Activated effector memory CD4-positive, alpha-beta T cell treated with anti-CD3 and anti-CD28 coated beads, Interleukin-2, amount 50 U/mL, for 16 hours (primary cell): ENCODE measurements around the gene GOLGA6L26.
"Not testable (repeated sequence)": the region's sequence is repeated elsewhere in the genome, so short reads cannot be mapped to it uniquely, and the experiment has no call there.

Source experiments
- DNase-seq: peaks from one replicate; pipeline ENCODE4 v3.0.0-alpha.2; 2020

The GOLGA6L26 gene

GRCh38 chr15:23334096-23334495 lies at the start of gene GOLGA6L26:
Gene GOLGA6L26, minus strand, starts transcription at chr15:23334196. Its CDS starts 61 bp downstream, at chr15:23334135.
- not testable (repeated sequence) for DNase-seq

GRCh38 chr15:23381192-23381591 lies 47.2 kb upstream of the GOLGA6L26 start:
- not testable (repeated sequence) for DNase-seq

- DNase-seq, result not testable (repeated sequence)
Observed at GRCh38 chr15:23380700-23381099, 46.7 kb upstream of the GOLGA6L26 start.

DNA sequence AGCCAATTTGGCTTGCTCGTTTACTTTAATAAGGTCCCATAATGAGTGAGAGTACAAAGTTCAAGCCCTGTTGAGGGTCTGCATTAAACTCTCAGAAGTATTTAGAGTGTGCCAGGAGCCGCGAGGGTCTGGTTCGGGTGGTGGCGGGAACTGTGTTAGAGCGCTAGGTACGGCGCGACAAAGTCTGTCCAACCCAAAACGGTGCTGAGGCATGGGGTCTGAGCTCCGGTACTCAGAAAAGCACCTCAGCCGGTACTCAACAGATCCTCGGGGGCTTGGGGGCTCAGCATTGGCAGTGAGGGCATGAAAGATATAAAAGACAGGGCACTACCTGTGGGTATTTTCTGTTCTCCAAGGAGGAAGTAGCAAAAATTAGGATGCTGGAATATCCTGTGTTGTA lies 45.0 kb upstream of the GOLGA6L26 start:
- not testable (repeated sequence) for DNase-seq

DNA sequence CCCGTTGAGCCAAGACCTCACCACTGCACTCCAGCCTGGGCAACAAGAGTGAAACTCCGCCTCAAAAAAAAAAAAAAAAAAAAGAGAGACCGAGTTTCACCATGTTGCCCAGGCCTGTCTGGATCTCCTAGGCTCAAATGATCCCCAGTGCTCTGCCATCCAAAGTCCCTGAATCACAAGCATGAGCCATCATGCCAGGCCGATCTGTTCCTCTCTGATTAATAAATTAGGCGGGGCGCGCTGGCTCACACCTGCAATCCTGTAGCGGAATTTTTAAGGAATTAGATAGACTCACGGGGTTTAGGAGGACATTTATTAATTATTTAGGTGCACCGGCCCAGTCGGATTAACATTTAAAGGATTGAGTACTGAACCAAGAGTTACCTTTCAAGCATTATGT lies 40.2 kb upstream of the GOLGA6L26 start:
- DNase-seq, result not testable (repeated sequence)

DNA sequence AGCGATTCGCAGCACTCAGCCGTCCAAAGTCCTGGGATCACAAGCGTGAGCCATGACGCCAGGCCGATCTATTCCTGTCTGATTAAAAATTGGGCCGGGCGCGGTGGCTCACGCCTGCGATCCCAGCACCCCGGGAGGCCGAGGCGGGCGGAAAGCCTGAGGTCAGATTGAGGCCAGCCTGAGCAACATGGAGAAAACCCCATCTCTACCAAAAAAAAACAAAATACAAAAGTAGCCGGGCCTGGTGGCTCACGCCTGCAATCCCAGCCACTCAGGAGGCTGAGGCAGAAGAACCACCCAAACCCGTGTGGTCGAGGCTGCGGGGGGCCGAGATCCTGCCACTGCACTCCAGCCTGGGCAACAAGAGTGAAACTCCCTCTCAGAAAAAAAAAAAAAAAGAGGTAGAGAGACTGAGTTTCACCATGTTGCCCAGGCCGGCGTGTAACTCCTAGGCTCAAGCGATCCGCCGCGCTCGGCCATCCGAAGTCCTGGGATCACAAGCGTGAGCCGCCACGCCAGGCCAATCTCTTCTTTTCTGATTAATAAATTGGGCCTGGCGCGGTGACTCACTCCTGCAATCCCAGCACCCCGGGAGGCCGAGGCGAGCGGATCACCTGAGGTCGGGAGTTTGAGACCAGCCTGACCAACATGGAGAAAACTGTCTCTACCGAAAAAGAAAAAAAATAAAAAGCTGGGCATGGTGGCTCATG lies 39.0 kb upstream of the GOLGA6L26 start:
- DNase-seq, result not testable (repeated sequence)

GRCh38 chr15:23372284-23372683 lies 38.3 kb upstream of the GOLGA6L26 start:
- no peak for DNase-seq

DNA sequence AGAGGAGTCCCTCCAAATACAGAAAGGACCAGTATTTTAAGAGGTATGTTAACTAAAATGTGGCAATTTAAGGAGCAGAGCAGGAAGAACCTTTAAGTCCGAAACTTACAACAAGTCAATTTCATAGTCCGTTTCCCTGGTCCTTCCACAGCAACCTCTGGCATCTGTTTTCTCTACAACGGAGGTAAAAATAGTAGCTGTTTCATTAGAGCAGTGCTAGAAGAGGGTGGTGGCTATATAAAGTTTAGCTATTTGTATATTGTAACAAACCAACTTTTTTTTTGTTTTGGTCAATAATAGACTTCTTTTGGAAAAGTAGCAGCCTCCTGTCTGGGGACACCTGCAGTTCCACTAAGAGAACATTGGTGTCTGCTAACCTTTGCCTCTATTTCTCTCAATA lies 37.9 kb upstream of the GOLGA6L26 start:
- not testable (repeated sequence) for DNase-seq

DNA sequence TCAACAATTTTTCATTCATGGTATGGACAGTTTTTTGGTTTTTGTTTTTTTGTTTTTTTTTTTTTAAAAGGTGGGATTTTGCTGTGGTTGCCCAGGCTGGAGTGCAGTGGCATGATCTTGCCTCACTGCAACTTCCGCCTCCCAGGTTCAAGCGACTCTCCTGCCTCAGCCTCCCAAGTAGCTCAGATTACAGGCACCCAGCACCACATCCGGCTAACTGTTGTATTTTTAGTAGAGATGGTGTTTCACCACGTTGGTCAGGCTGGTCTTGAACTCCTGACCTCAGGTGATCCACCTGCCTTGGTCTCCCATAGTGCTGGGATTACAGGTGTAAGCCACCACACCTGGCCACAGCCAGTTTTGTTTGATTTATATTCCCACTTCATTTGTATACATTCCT lies 37.1 kb upstream of the GOLGA6L26 start:
- not testable (repeated sequence) for DNase-seq

DNA sequence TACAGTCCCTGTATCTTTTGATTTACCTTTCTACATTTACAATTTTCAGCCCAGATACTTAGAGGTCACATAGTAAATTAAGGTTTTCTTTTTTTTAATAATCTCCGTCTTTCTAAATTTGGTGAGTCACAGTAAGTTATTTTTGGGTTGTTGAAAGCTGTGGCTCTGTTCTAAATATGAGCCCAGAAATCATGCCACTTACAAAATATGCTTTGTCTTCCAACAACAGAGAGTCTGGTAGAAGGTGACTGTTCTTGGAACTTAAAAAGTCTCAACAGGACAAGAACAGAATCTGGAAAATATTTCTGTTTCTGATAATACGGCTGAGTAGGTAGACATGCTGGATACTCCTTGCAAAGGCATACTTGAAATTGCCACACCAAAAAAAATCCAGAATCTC lies 36.6 kb upstream of the GOLGA6L26 start:
- no peak for DNase-seq

DNA sequence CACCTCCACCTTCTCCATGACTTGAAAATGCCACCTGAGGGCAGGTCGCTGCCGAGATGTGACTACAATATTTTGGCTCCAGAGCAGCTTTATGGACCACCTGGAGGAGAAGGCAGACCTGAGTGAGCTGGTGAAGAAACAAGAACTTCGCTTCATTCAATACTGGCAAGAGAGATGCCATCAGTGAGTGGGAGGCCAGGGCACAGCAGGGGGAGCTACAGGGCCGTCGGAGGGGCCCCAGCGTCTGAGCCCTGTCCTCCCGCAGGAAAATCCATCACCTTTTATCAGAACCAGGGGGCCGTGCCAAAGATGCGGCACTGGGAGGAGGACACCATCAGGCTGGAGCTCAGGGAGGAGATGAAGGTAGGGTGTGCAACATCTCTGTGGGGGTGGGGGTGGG lies 30.3 kb upstream of the GOLGA6L26 start:
- not testable (repeated sequence) for DNase-seq

- not testable (repeated sequence) for DNase-seq
Observed at GRCh38 chr15:23362622-23363021, 28.6 kb upstream of the GOLGA6L26 start.

DNA sequence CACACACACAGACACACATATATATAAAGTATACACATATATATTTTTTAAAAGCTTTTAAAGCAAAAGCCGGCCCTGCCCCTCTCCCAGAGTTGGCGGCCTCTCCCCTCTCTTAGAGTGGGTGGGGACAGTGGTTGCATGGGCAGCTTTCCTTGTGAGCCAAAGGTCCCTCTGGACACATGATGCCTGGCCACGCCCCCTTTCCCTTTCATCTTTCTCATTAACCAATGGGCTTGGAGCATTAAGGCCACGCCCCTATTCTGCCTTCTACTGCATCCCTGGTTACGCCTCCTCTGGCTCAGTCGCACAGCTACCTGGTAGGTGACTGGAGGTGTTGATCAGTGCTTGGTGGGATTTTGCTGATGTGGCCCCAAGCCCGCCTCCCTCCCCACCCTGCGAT lies 20.5 kb upstream of the GOLGA6L26 start, which contains the start of gene GOLGA8S:
GOLGA8S (plus strand) TSS at position 301 of the 400 bp plus-strand sequence; CDS start at position 363, 62 bp downstream.
- DNase-seq, result not testable (repeated sequence)

DNA sequence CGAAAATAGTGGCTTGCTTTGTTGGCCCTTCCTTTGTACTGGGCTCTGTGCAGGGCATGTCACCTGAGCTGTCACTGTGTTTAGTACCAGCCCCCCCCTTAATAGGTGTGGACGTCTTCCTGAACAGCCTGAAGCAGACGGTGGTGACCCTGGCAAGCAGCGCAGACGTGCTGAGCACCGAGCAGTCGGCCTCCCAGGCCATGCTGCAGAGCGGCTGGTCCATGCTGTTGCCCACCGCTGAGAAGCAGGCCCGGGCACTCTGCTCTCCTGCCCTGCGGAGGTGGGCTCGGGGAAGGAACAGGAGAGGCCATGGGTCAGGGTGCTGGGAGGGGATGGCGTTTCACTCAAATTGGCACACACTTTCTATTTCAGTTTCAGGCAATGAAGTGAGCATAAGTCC lies 22.8 kb downstream of the GOLGA6L26 start:
- DNase-seq, result not testable (repeated sequence)

DNA sequence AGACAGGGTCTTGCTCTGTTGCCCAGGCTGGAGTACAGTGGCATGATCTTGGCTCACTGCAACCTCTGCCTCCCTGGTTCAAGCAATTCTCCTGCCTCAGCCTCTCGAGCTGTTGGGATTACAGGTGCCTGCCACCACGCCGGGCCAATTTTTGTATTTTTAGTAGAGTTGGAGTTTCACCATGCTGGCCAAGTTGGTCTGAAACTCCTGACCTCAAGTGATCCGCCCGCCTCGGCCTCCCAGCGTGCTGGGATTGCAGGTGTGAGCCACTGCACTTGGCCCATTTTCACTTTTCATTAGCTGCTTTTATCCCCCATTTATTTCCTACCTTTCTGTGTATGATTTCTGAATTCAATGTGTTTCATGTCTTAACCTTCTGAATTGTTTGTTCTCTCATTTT lies 28.1 kb downstream of the GOLGA6L26 start:
- not testable (repeated sequence) for DNase-seq

DNA sequence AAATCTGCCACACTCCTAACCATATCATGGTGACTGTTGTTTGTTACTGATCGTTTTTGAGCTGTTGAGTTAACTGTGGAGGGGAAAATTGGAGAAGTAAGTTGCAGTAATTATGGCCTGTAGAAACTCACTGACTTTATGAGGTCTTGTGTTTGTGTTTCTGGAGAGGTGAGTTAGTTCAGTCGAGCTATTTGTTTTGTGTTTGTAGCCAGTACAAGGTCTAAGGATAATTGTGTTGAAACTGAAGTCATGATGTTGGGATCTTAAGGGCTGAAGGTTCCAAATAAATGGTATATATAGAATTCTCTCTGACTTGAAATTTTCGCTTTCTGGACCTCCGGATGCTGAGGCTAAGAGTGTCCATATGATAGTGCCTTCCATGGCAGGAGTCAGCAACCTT lies 29.2 kb downstream of the GOLGA6L26 start:
- DNase-seq, result not testable (repeated sequence)

GRCh38 chr15:23304267-23304666 lies 29.7 kb downstream of the GOLGA6L26 start:
- DNase-seq, result not testable (repeated sequence)

GRCh38 chr15:23303654-23304053 lies 30.3 kb downstream of the GOLGA6L26 start:
- DNase-seq, result peak; percentile 75

GRCh38 chr15:23303246-23303645 lies 30.8 kb downstream of the GOLGA6L26 start:
- DNase-seq, result not testable (repeated sequence)
